ENCODE results near the gene SMPDL3B.
"Not testable (repeated sequence)": the region's sequence is repeated elsewhere in the genome, so short reads cannot be mapped to it uniquely, and the experiment has no call there.

SMPDL3B gene

DNA sequence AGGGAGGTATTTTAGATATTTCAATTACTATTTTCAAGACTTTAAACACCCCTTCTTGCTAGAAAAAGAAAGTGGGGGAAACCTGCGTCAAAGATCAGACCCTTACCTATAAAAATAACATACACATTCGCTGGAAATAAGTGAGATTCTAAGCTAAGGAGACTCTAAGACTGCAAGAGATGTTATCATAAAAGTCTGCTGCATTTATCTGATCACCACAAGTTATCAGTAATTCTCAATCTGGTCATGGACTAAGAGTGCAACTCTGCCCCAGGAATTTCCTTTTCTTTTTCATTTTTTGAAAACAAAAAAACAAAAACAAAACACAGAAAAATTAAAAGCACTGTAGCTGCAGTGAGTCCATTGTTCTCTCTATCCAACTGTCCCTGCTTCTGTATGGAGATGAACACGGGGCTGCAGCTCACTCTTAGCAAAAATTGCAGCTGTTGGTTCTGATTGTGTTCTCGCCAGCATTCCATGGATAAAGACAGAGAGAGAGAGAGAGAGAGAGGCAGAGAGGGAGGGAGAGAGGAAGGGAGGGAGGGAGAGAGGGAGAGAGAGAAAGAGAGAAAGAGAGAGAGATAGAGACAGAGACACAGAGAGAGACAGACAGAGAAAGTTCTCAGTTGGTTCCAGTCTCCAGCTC is 39.1 kb downstream of the SMPDL3B start:
- DNase-seq = no peak

GRCh38 chr1:27974417-27974781 is 39.6 kb downstream of the SMPDL3B start:
- DNase-seq = no peak

DNA sequence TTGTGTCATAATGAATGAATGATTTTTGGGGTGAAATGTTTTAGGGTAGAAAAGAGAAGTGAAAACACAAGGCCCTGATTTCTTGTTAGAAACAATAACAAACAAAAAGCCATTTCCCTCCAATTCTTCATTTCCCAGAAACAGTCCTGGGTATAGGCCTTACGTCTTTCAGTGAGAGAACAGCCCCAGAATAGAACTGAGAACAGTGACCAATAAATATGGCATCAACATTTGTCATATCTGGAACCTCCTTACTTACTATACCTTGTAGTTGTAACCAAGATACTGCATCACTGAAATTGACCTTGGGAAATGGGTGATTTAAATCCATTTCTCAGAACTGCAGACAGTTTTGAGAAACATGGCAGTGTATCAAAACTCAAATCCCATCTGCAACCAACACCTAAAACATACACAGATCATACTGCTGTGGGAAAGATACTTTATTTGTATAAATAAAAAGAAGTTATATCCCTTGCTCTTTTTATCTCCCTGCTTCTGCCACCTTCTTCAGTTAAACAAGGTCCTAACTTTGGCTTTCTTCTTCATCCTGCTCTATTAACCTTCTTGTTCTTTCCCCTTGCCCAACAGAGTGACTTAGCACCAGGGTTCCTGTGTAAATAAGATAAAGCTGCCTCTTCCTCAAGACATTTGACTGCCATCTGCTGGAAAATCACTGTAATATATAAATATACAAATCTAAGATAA is 44.5 kb downstream of the SMPDL3B start:
- peak; percentile 24 to 70 for DNase-seq

DNA sequence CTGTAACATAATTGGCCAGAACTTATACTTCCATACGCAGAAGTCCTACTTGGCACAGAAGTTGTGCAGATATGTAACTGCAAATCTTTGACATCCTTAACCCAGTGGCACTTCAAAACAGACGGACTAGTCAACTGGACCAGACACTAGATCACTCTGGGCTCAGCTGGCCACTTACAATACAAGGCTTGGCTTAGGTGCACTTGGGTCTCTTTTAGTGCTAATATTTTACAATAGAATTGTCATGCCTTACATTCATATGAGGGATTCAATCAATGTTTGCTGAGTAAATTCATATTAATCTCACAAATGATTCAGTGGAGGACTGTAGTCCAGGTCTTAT is 45.0 kb downstream of the SMPDL3B start:
- DNase-seq = no peak

- no peak for DNase-seq
These were observed 45.5 kb downstream of the SMPDL3B start for GRCh38 chr1:27980216-27980845.

- no peak for DNase-seq
These were observed 46.3 kb downstream of the SMPDL3B start for GRCh38 chr1:27981145-27981544.

DNA sequence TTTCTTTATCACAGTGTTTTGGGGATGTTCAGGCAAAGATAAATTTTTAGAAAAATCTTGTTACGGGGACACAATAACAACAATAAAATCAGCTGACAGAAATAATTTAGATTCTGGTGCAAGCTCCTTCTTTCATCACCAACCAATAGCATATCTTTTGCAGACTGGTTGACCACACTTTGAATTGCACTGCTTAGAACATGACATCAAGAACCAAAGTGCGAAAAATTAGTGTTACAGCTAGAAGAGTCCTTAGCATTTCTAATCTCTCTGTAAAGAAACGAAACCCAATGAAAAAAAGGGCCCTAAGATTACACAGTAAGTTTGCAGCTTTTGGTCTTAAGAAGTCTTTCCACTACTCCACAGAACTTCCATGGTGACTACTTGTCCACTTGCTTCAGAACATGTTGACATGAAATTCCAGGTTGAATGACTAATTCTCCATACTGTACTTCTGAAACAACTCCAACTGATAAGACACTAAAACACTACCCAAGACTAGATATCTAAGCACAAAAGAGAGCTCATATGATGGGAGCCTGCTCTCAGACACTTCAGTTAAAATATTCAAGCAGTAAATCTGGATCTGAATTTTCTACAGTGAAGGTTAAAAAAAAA is 56.2 kb downstream of the SMPDL3B start:
- peak in 1 of 2 donors; percentile 25 for DNase-seq

GRCh38 chr1:27992276-27992675 is 57.5 kb downstream of the SMPDL3B start:
- DNase-seq = peak; percentile 34 to 66

GRCh38 chr1:27993241-27993640 is 58.4 kb downstream of the SMPDL3B start:
- DNase-seq = peak in 1 of 2 donors; percentile 36

DNA sequence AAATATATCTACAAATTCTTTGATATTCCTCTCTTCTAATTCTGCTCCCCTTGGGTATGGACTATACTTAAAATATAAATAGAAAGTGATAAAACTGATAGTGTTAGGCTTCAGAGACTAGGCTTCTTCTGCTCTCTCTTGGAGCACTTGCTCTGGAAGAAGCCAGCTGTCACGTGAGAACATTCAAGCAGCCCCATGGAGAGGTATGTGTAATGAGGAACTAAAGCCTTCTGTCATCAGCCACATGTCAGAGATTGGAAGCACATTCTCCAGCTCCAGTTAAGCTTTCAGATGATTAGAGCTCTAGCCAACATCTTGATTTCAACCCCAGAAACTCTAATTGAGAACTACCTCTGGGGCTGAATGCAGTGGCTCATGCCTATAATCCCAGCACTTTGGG is 59.3 kb downstream of the SMPDL3B start:
- DNase-seq = no peak

- not testable (repeated sequence) for DNase-seq
These were observed 59.7 kb downstream of the SMPDL3B start for GRCh38 chr1:27994526-27994925.

- no peak for DNase-seq
These were observed 64.3 kb downstream of the SMPDL3B start for GRCh38 chr1:27999055-27999454.

- DNase-seq = no peak
These were observed 67.8 kb downstream of the SMPDL3B start for GRCh38 chr1:28002600-28002999.

- not testable (repeated sequence) for DNase-seq
These were observed 68.3 kb downstream of the SMPDL3B start for GRCh38 chr1:28003117-28003516.
